VCaP (cell line): ENCODE measurements around the gene RASA2.
"Not testable (repeated sequence)": the region's sequence is repeated elsewhere in the genome, so short reads cannot be mapped to it uniquely, and the experiment has no call there.

ENCODE experiments used
- H3K27ac ChIP-seq: fragments of 450-650 bp; 2 replicates; pipeline ENCODE4 v1.5.1; 2017
- TF ChIP-seq, protein P1 (sequence below): fragments of 450-650 bp; conservative IDR thresholded peaks from 2 replicates; pipeline ENCODE4 v1.5.1; 2017; ENCODE audit warnings: mild to moderate bottlenecking, moderate library complexity

The RASA2 gene

DNA sequence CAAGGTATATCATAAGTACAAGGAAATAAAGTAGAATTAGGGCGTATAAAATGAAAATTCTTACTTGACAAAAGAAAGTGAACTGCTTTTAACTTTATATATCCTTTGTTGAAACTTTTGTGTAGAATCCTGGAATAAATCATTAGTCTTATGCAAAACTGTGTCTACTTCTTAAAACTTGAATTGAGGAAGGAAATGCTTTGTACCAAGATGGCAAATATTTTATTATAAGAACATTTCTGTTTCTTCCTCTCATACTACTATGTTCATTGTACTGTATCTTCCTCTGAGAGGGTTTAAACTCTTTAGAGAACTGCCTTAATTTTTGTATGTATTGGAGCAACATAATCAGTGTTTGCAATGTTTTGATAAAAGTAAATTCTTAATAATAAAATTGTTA is 42.0 kb downstream of the RASA2 start:
- no peak overlapping the region for H3K27ac ChIP-seq
- TF ChIP-seq, protein P1, sequence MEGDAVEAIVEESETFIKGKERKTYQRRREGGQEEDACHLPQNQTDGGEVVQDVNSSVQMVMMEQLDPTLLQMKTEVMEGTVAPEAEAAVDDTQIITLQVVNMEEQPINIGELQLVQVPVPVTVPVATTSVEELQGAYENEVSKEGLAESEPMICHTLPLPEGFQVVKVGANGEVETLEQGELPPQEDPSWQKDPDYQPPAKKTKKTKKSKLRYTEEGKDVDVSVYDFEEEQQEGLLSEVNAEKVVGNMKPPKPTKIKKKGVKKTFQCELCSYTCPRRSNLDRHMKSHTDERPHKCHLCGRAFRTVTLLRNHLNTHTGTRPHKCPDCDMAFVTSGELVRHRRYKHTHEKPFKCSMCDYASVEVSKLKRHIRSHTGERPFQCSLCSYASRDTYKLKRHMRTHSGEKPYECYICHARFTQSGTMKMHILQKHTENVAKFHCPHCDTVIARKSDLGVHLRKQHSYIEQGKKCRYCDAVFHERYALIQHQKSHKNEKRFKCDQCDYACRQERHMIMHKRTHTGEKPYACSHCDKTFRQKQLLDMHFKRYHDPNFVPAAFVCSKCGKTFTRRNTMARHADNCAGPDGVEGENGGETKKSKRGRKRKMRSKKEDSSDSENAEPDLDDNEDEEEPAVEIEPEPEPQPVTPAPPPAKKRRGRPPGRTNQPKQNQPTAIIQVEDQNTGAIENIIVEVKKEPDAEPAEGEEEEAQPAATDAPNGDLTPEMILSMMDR, result no peak

DNA sequence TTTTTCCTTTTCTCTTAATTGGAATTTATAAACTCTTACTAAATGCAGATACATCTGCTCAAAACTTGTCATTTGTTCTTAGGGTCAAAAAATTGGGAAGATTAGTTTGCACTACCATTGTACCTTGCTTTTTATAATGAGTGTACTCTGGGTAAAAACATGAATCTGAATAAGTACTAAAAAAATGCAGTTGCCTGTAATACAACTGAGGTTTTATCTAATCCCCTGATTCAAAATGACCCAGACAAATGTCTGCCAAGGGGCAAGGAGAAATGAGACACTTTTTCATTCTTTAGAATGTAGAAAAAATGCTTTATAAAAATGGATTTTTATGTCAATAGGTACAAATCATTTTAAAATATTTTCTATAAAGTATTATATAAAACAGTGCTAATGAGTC is 42.4 kb downstream of the RASA2 start:
- no peak overlapping the region for H3K27ac ChIP-seq
- TF ChIP-seq, protein P1, result no peak

DNA sequence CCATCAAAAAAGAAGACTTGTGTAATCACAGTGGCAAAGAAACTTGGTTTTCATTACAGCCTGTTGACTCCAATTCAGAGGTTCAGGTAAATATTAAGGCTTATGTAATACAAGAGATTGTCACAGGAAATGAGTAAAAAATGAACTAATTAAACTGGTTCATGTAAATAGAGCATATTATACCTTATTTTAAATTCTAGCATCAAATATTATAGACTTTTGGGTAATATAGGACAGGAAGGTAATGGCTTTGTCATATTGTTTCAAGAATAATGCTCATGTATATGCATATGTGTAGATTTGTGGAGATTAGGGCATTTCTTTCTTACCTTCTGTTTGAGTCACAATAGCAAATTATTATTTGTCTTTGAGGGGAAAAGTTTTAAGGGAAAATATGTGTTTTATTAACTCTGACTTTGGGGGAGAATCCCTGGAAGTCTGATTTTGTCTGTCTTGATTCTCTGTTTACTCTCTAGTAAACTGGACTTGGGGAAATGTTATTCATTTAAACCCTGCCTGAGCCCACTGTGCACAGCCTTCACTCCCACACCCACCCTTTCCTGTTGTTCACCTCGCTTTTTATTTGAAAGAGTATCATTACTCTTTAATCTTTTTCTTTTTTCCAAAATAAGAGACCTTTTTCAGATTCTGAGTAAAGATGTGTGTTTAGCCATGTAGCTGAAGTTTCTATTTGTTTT is 43.0 kb downstream of the RASA2 start:
- TF ChIP-seq, protein P1, result no peak

DNA sequence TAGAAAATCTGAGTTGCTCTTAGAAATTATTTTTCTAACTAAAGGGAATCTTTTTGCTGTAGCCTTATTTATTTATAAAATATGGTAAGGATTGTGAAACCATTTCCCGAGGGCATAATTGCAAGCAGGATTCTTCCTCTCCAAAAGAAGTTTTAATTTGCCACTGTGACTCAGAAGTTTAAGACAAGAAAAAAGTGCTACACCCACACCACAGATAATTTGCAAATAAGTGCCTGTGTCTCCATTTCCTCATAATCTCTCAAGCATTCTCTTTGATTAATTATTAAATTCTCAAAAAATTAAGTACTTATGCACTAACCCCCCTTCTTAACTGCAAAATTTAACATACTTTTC is 43.6 kb downstream of the RASA2 start:
- H3K27ac ChIP-seq, result no peak overlapping the region
- TF ChIP-seq, protein P1, result no peak

More for the DNA sequence above, 43.0 kb downstream of the RASA2 start:
- H3K27ac ChIP-seq, result no peak overlapping the region

DNA sequence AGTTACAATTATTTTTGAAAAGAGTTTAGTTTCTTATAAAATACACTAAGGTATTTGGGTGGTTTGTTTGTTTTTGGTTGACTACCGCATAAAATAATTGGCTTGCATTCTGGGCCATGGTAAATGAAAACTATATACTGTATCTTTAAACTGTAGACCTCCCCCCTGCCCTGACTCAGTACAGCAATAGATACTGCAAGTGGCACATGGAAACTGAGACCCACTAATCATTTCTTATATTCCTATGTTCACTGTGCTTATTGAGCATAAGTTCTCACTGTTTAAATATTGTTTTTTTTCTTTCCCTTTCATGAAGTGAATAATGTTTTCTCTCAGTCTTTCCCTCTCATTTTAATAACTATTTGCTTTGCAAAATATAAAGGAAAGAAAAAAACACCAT is 45.8 kb downstream of the RASA2 start:
- TF ChIP-seq, protein P1, result no peak
- H3K27ac ChIP-seq, result no peak overlapping the region

DNA sequence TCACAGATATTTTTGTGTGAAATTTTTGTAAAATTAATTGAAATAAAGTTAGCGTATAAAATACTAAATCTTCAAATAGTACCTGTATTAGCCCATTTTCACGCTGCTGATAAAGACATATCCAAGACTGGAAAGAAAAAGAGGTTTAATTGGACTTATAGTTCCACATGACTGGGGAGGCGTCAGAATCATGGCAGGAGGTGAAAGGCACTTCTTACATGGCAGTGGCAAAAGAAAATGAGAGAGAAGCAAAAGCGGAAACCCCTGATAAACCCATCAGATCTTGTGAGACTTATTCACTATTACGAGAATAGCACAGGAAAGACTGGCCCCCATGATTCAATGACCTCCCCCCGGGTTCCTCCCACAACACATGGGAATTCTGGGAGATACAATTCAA is 49.2 kb downstream of the RASA2 start:
- H3K27ac ChIP-seq, result not testable (repeated sequence)

DNA sequence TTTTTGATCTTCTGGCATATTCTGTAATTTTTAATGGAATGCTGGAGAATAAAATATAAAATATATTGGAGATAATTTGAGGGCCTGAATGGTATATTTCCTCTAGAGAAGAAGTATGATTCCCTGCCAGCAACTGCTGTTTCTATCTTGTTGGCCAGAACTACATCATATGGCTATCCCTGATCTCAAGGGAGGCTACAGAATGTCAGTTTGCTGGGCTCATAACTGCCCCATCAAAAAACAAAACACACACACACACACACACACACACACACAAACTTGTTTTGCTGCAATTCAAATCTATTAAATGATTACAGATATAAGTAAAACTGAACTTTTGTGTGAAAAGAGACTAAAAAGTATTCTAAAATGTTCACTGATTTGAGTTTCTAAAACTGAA is 51.0 kb downstream of the RASA2 start:
- no peak overlapping the region for H3K27ac ChIP-seq

DNA sequence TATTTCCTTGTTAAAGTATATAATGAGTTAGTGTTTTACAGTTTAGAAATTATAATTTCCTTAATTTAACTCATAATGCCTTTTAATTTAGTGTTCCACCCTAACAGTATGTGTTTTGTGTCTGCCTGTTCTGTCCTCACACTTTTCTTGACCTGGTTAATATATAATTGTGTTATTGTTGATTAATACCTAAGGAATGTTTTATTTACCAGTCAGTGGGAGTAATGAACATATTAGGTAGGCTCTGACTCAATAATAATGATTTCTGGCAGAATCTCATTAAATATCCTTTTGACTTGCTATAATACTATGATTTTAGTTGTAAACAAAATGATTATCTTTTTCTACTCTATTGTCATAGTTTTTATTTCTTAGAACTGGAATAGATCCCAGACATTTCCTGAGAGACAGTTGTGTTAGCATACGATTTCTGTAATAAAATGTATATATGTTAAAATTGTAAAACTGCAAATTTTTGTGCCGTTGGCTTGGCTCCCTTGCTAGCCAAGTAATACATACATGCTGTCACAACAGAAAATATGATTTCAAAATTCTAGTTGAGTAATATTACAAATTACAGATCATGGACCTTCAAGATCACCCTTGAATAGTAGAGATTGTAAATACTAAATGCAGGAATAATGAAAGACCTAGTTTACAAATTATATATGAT is 51.9 kb downstream of the RASA2 start:
- TF ChIP-seq, protein P1, result no peak
- H3K27ac ChIP-seq, result no peak overlapping the region

More for the DNA sequence above, 51.0 kb downstream of the RASA2 start:
- TF ChIP-seq, protein P1, result no peak
